WTC11 (cell line): ENCODE data around the gene MTM1. TPM values are rescaled to one million over a fixed set of nuclear protein-coding genes. Genes with fewer than 3 reads are reported as not detected.

Experiments used
- ATAC-seq: fragments of 200-7000 bp; cut with Tn5 transposase; 2 replicates; pipeline ENCODE4 v1.10.0; 2021; ENCODE audit warnings: mild to moderate bottlenecking, moderate library complexity
- CTCF ChIA-PET: fragments of 300-600 bp; sonication (Branson Sonifier 250); formaldehyde crosslinking; loops from one replicate; lab custom pipeline; 2021; ENCODE audit warnings: antibody characterized with exemption; lab: Charles Lee
- POLR2A ChIA-PET: fragments of 350-600 bp; sonication (Branson Sonifier 250); formaldehyde crosslinking; loops from one replicate; lab custom pipeline; 2021; ENCODE audit warnings: antibody characterized with exemption; lab: Charles Lee
- DNase-seq: peaks from one replicate; pipeline ENCODE4 v3.0.0; 2021; ENCODE audit warnings: low spot score
- H3K27ac Mint-ChIP-seq: 2 replicates; pipeline ENCODE4 v1.8.0; 2021; ENCODE audit warnings: mixed read lengths
- H3K27me3 Mint-ChIP-seq: 2 replicates; pipeline ENCODE4 v1.8.0; 2021; ENCODE audit warnings: low read depth, mild to moderate bottlenecking, moderate library complexity, mixed read lengths
- H3K36me3 Mint-ChIP-seq: 2 replicates; pipeline ENCODE4 v1.8.0; 2021; ENCODE audit warnings: mixed read lengths
- H3K4me1 Mint-ChIP-seq: 2 replicates; pipeline ENCODE4 v1.8.0; 2022; ENCODE audit warnings: mixed read lengths
- H3K4me3 Mint-ChIP-seq: 2 replicates; pipeline ENCODE4 v1.8.0; 2021; ENCODE audit warnings: mild to moderate bottlenecking, moderate library complexity, mixed read lengths
- H3K9me3 Mint-ChIP-seq: 2 replicates; pipeline ENCODE4 v1.8.0; 2021; ENCODE audit warnings: mixed read lengths
- AFF4 ChIP-seq: sonication (generic); formaldehyde crosslinking; IDR thresholded peaks from 2 replicates; pipeline ENCODE4 v1.8.1; 2023; ENCODE audit warnings: mild to moderate bottlenecking, missing genetic modification reagents, borderline replicate concordance
- ATF3 ChIP-seq: sonication (generic); formaldehyde crosslinking; conservative IDR thresholded peaks from 2 replicates; pipeline ENCODE4 v1.8.1; 2022; ENCODE audit warnings: mild to moderate bottlenecking, missing genetic modification reagents
- E2F1 ChIP-seq: sonication (generic); formaldehyde crosslinking; IDR thresholded peaks from 2 replicates; pipeline ENCODE4 v1.8.0; 2022; ENCODE audit warnings: mild to moderate bottlenecking, missing genetic modification reagents
- GTF2I ChIP-seq: fragments of 250-450 bp; sonication (Bioruptor Pico); conservative IDR thresholded peaks from 2 replicates; pipeline ENCODE4 v1.4.0; 2021; ENCODE audit warnings: mild to moderate bottlenecking
- HMGA2 ChIP-seq: fragments of 250-450 bp; sonication (Bioruptor Pico); IDR thresholded peaks from 2 replicates; pipeline ENCODE4 v1.4.0; 2021; ENCODE audit warnings: mild to moderate bottlenecking, moderate library complexity
- HMGXB4 ChIP-seq: sonication (generic); formaldehyde crosslinking; IDR thresholded peaks from 2 replicates; pipeline ENCODE4 v1.8.1; 2023; ENCODE audit warnings: mild to moderate bottlenecking, moderate library complexity, missing genetic modification reagents
- JAZF1 ChIP-seq: fragments of 250-450 bp; sonication (Bioruptor Pico); IDR thresholded peaks from 2 replicates; pipeline ENCODE4 v1.9.0; 2021; ENCODE audit warnings: moderate library complexity, mild to moderate bottlenecking, inconsistent platforms
- KAT7 ChIP-seq: sonication (generic); formaldehyde crosslinking; IDR thresholded peaks from 2 replicates; pipeline ENCODE4 v1.8.1; 2023; ENCODE audit warnings: missing genetic modification reagents, mild to moderate bottlenecking, borderline replicate concordance
- MYBL2 ChIP-seq: sonication (generic); formaldehyde crosslinking; IDR thresholded peaks from 2 replicates; pipeline ENCODE4 v1.8.1; 2023; ENCODE audit warnings: mild to moderate bottlenecking, moderate library complexity, missing genetic modification reagents
- NR2C2 ChIP-seq: sonication (generic); formaldehyde crosslinking; IDR thresholded peaks from 2 replicates; pipeline ENCODE4 v1.8.0; 2022; ENCODE audit warnings: mild to moderate bottlenecking, missing genetic modification reagents
- NR3C1 ChIP-seq: sonication (generic); formaldehyde crosslinking; conservative IDR thresholded peaks from 2 replicates; pipeline ENCODE4 v1.8.1; 2023; ENCODE audit warnings: low read depth, mild to moderate bottlenecking, missing genetic modification reagents
- OVOL2 ChIP-seq: fragments of 250-450 bp; sonication (Bioruptor Pico); IDR thresholded peaks from 2 replicates; pipeline ENCODE4 v1.9.0; 2021; ENCODE audit warnings: mild to moderate bottlenecking, borderline replicate concordance
- PRDM15 ChIP-seq: sonication (generic); formaldehyde crosslinking; IDR thresholded peaks from 2 replicates; pipeline ENCODE4 v1.8.0; 2022; ENCODE audit warnings: missing genetic modification reagents
- RORB ChIP-seq: fragments of 250-450 bp; sonication (Bioruptor Pico); IDR thresholded peaks from 2 replicates; pipeline ENCODE4 v1.9.0; 2021; ENCODE audit warnings: mild to moderate bottlenecking
- SMAD3 ChIP-seq: sonication (generic); formaldehyde crosslinking; IDR thresholded peaks from 2 replicates; pipeline ENCODE4 v1.8.0; 2022; ENCODE audit warnings: missing genetic modification reagents, mild to moderate bottlenecking, borderline replicate concordance
- SOX15 ChIP-seq: fragments of 250-450 bp; sonication (Bioruptor Pico); IDR thresholded peaks from 2 replicates; pipeline ENCODE4 v1.9.0; 2021; ENCODE audit warnings: mild to moderate bottlenecking
- ZNF121 ChIP-seq: sonication (generic); formaldehyde crosslinking; IDR thresholded peaks from 2 replicates; pipeline ENCODE4 v1.8.0; 2023; ENCODE audit warnings: missing genetic modification reagents
- ZNF138 ChIP-seq: sonication (generic); formaldehyde crosslinking; conservative IDR thresholded peaks from 2 replicates; pipeline ENCODE4 v1.8.1; 2022; ENCODE audit warnings: mild to moderate bottlenecking, moderate library complexity, missing genetic modification reagents
- ZNF281 ChIP-seq: sonication (generic); formaldehyde crosslinking; IDR thresholded peaks from 2 replicates; pipeline ENCODE4 v1.8.0; 2023; ENCODE audit warnings: mild to moderate bottlenecking, missing genetic modification reagents
- ZNF423 ChIP-seq: fragments of 250-450 bp; sonication (Bioruptor Pico); IDR thresholded peaks from 2 replicates; pipeline ENCODE4 v2.1.2; 2022; ENCODE audit warnings: mild to moderate bottlenecking, moderate library complexity
- total RNA-seq: library from RNA; stranded (reverse); gene quantifications from 3 replicates; pipeline ENCODE4 v1.2.3, GENCODE V29; 2021

Gene MTM1
- total RNA-seq, 1 experiment from 2014 or later, result 10.4 TPM

GRCh38 chrX:150623583-150623982, 55.2 kb downstream of the MTM1 start:
- TF ChIP-seq JAZF1 (no peak), MYBL2 (CRISPR knock-in tag) (no peak), ATF3 (CRISPR knock-in tag) (no peak), GTF2I (CRISPR knock-in tag) (no peak), HMGXB4 (CRISPR knock-in tag) (no peak), NR2C2 (CRISPR knock-in tag) (no peak), ZNF423 (CRISPR knock-in tag) (no peak), HMGA2 (no peak), OVOL2 (CRISPR knock-in tag) (no peak), RORB (CRISPR knock-in tag) (no peak), PRDM15 (CRISPR knock-in tag) (no peak), ZNF121 (CRISPR knock-in tag) (no peak), ZNF281 (CRISPR knock-in tag) (no peak), SMAD3 (CRISPR knock-in tag) (no peak), KAT7 (CRISPR knock-in tag) (no peak)
- peaks cover 13% of the 10 kb centered on the region for H3K36me3 Mint-ChIP-seq
- ATAC-seq (no peak), DNase-seq (no peak)
- ChIA-PET POLR2A (no interaction called here), CTCF (no interaction called here)
- no peaks in the 10 kb centered on the region for H3K27me3 Mint-ChIP-seq
- H3K4me3 Mint-ChIP-seq, result no peak overlapping the region
- no peak overlapping the region for H3K27ac Mint-ChIP-seq
- H3K9me3 Mint-ChIP-seq, result no peaks in the 10 kb centered on the region
- H3K4me1 Mint-ChIP-seq, result no peaks in the 10 kb centered on the region

GRCh38 chrX:150625097-150625496, 56.7 kb downstream of the MTM1 start:
- ATAC-seq (no peak), DNase-seq (no peak)
- CTCF ChIA-PET, result no interaction called here
- Mint-ChIP-seq H3K4me3 (no peak overlapping the region), H3K36me3 (peaks cover 16% of the 10 kb centered on the region), H3K27ac (no peak overlapping the region), H3K4me1 (no peaks in the 10 kb centered on the region), H3K9me3 (no peaks in the 10 kb centered on the region), H3K27me3 (no peaks in the 10 kb centered on the region)
- POLR2A ChIA-PET, result no interaction called here
- TF ChIP-seq NR3C1 (no peak), SOX15 (CRISPR knock-in tag) (no peak), ZNF138 (CRISPR knock-in tag) (no peak), E2F1 (CRISPR knock-in tag) (no peak), AFF4 (CRISPR knock-in tag) (no peak)
